NCI-H1105 treated with DMSO at 0.1 percent for 48 hours (cell line): ENCODE data around the gene CRYGC.
"Not testable (repeated sequence)": the region's sequence is repeated elsewhere in the genome, so short reads cannot be mapped to it uniquely, and the experiment has no call there.

Source experiments
- DNase-seq: peaks from one replicate; lab custom pipeline; 2025; lab: John Stamatoyannopoulos, UW

CRYGC gene

DNA sequence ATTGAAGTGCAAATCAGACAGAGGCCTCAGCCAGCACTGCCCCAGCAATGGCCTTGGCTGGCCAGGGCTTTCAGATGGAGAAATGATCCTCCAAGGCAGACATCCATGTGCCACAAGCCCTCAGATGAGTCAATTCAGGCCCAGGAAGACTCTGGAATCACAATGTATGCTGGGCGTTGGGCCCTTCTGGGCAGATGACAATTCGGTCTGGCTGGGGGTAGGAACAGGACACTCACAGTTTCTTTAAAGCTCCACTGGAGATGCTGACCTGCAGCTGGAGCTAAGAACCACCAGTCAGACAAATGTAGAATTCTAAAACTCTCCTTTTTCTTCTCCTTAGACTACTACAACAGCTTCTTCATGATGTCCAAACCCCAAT, 7.1 kb upstream of the CRYGC start:
- no peak for DNase-seq

DNA sequence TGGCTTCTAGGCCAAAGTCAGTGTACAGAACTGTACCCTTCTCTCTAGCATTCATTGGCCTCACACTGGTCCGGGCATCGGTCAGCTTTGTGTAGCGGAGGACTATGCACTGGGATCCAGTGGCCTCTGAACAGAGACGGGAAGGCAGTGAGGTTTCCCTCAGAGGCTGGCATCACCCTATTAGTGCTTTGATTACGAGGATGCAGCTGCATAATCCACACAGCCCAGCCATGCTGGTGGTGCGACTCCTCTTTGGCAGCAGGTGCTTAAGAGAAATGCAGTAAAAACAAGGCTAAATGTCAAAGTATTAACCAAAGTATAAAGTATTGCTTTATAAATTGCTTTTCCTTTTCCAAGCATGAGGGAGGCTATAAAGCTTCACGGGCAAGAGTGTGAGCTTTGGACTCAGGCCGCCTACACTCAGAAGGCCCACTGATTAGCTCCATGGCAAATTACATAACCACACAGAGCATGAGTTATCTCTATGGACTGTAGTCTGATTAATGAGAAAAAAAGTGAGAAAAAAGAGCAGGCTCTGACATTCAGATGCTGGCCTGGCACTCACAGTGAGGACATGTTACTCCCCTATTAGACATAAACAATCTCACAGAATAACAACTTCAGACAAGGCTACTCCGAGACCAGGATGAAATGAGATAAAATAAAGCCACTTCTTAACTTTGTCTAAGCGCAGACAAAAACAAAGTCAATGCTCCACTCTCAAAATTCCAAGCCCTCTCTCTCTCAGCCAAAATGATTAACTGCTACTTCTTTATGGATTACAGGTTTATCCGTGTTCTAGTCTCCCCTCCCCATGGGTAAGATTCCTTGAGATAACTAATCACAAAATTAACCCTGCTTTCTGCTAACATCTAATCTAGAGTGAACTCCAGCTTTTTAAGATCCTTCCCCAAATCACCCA, 6.4 kb upstream of the CRYGC start:
- no peak for DNase-seq

DNA sequence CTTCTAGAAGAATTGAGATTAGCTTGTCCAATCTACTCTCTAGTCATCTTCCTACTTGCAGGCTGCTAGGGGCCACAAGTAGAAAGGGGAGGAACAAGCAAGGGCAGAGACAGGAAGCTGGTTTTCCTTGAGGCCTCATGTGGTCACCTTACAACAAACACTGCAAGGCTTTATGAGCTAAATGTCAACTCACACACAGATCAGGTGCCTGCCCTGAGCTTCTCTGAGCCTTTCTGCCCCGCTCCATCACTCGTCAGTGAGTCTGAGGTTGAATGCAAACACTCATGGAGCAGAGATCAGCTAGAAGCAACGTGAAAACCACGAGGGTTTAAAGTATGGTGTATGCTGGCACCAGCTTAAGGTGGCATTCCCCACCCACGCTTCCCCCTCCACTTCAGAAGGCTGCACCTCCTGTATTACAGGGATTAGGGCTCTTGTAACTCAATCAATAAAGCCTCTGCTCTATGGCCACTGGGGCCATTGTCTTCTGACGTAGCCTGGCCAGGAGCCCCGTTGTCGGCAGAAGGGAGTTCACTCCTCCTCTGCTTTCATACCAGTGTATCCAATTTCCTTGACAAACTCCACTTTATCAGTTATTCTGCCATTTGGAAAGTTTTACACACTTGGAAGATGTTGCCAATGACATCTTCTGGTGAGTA, 5.4 kb upstream of the CRYGC start:
- DNase-seq, result no peak

DNA sequence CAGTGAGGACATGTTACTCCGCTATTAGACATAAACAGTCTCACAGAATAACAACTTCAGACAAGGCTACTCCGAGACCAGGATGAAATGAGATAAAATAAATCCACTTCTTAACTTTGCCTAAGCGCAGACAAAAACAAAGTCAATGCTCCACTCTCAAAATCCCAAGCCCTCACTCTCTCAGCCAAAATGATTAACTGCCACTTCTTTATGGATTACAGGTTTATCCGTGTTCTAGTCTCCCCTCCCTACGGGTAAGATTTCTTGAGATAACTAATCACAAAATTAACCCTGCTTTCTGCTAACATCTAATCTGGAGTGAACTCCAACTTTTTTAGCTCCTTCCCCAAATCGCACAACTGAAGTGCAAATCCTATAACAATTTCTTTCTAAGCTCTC, 1.1 kb upstream of the CRYGC start:
- no peak for DNase-seq

DNA sequence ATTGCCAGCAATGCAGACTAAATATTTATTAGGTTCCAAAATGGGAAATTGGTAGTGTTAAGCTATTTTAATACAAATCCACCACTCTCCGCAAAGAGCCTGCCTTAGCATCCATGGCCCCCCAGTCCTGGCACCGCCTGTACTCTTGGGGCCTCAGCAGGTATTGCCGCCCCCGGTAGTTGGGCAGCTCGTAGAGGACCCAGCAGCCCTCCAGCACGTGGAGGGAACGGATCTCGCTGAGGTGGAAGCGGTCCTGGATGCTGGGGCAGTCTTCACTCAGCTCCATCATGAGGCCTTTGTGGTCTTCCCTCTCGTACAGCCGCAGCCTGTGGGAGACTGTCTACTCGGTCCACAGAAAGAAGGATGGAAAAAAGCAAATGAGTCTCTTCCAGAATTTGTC, 1.5 kb downstream of the CRYGC start:
- no peak for DNase-seq

DNA sequence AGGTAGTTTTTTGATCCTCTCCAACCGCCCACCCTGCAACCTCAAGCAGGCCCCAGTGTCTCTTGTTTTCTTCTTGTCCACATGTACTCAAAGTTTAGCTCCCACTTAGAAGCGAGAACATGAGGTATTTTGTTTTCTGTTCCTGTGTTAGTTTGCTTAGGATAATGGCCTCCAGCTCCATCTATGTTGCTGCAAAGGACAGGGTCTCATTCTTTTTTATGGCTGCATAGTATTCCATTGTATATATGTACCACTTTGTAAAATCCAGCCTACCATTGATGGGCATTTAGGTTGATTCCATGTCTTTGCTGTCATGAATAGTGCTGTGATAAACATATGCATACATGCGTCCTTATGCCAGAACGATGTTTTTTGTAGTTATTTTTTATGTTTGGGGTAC, 2.5 kb downstream of the CRYGC start:
- DNase-seq, result no peak

DNA sequence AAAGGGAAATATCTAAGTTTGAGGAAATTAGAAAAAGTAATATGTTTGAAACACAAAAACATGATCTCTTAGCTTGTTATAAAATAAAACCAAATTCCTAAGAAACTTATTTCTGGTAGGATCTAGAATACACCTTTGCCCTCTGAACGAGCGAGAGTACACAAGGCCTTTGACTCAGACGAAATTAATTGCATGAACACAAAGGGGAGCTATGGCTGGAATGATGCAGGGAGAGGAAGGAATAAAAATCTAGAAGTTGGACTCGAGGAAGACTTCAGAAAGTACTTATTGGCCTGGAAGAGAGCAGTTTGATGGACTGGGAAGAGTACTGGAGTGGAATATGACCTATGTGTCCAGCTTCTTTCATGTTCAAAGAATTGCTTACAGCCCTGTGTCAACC, 4.4 kb downstream of the CRYGC start:
- DNase-seq, result no peak

DNA sequence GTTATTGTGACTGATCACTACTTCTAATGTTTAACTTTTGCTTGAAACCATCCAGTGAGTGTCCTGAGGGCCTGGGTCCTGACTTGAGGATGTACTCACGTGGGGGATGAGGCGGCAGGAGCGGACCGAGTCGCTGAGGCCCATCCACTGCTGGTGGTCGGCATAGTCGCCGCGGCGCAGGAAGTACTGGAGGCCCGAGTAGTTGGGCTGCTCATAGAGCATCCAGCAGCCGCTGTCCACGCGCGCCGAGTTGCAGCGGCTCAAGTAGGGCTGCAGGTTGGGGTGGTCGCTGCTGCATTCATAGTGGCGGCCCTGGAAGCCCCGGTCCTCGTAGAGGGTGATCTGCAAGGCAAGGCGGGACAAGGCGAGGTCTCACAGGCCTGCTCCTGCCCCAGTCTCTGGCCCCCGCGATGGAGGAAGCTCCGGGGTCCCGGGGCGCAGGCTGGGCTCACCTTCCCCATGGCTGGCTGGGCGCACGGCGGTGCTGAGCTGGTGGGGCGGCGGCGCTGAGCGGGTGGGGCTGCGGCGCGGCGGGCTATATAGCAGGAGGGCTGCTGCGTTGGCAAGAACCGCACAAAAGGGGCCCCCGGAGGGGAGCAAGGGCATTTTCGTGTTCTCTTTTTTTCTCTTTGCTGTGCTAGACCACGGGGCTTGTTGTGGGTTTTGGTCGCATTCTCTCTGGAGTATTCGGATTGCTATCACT, 5.5 kb downstream of the CRYGC start, which contains the start of gene CRYGD:
Gene CRYGD (minus strand): TSS at position 512 of the 703 bp plus-strand sequence. CDS start 51 bp downstream, at position 461.
- not testable (repeated sequence) for DNase-seq

DNA sequence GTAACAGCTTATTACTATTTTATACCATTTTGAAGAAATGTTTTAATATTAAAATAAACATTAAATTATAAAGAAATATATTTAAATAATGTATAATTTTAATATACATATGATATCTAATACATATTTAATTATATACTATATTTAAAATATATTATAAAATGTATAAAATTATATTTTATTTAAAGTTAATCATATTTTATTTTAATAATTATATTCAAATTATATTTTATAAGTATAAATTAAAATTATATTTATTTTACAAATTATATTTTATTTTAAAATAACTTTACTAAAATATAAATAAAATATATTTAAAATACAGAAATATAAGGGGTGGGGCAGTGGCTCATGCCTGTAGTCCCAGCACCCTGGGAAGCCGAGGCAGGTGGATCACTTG, 7.4 kb downstream of the CRYGC start:
- no peak for DNase-seq

DNA sequence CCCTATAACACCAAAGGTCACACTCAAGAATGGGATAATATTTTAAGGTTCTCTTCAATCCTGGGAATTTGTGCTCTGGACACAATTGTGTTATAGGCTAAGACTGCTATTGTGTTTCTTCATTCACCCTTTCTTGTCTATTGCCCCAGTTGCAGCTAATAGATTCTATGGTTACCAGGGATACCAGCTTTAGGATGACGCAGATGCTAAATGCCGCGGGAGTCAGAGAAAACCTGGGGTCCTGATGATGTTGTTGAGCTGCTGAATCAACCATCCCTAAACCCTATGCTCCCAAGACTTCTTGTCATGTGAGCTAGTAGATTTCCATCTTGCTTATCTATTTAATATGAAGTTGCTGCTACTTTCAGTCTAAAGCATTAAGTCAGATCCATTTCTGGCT, 10.7 kb downstream of the CRYGC start:
- no peak for DNase-seq

DNA sequence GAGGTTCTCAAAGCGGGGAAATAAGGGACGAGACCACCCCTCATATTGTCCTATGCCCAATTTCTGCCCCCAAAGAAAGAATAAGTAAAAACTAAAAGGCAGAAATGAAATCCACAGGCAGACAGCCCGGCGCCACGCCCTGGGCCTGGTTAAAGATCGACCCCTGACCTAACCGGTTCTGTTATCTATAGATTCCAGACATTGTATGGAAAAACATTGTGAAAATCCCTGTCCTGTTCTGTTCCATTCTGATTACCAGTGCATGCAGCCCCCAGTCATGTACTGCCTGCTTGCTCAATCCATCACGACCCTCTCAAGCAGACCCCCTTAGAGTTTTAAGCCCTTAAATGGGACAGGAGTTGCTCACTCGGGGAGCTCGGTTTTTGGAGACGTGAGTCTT, 12.2 kb downstream of the CRYGC start:
- not testable (repeated sequence) for DNase-seq

DNA sequence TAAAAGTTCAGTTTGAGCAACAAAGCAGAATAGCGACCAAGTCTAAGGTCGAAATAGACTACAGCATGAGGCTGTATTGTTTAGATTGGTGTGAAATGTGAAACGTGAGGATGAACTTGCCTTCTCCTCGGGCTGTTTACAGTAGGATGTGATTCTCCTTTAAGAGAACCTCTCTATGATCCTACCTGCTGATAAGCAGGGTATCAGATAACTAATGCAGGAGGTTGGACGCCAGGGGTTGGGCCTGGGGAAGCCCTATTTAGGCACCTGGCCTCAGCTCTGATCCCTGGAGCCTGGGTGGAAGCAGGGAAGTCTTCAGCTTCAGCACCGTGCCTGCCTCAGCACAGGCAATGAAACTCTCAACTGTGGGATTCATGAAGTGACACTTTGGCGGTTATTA, 16.7 kb downstream of the CRYGC start:
- peak; percentile 34 for DNase-seq

DNA sequence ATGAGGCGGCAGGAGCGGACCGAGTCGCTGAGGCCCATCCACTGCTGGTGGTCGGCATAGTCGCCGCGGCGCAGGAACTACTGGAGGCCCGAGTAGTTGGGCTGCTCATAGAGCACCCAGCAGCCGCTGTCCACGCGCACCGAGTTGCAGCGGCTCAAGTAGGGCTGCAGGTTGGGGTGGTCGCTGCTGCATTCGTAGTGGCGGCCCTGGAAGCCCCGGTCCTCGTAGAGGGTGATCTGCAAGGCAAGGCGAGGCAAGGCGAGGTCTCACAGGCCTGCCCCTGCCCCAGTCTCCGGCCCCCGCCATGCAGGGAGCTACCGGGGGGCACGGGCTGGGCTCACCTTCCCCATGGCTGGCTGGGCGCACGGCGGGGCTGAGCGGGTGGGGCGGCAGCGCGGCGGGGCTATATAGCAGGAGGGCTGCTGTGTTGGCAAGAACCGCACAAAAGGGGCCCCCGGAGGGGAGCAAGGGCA, 17.3 kb downstream of the CRYGC start:
- not testable (repeated sequence) for DNase-seq

DNA sequence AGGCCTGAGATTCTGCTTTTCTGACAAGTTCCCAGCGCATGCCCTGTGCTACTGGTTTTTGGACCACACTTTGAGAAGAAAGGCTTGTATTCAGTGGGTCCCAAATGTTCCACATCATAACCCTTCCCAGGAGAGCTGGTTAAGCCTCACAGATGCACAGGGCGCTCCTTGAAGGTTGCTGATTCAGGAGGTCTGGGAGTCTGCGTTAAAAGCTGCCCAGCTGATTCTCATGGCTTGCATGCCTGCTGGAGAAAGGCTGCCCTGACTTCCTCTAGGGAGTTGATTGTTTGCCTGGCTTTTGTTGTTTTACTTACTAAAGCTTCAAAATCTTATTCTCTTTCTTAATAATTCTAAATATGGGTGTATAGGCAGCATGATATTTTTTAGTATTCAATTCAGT, 26.0 kb downstream of the CRYGC start:
- DNase-seq, result no peak

DNA sequence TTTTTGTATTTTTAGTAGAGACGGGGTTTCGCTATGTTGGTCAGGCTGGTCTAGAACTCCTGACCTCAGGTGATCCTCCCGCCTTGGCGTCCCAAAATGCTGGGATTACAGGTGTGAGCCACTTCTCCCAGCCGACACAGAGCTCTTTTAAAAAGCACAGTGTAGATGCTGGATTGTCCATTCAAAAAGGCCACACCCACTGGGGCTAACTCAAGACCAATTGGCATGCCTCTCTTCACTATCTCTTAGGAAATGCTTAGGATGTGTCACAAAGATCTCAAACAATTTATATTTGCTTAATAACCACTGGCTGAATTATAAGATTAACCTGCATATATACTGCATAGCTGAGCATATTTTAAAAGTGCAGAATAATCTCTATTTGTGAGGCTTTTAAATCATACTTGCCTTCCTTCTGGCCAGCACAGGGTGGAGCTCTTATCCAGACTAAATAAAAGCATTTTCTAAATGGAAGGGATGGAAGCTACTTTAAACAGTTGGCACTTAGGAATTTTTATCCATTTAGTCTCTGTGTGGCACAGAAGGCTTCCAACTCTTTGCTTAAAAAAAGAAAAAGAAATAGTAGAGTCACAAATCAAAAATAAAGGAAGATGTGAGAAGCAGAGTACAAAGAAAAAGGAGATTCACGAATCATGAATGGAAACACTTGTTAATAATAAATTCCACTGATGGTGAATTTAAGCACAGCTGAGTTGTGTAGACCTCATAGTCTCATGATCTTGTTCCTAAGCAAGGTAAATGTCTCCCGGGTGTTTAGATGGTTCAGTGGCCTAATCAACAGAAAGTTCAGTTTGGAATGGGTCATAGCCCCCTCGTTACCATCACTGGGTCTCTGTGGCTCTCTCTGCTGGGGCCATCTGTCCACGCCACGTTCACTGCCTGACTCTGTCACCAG, 27.7 kb downstream of the CRYGC start:
- DNase-seq, result peak; percentile 65

DNA sequence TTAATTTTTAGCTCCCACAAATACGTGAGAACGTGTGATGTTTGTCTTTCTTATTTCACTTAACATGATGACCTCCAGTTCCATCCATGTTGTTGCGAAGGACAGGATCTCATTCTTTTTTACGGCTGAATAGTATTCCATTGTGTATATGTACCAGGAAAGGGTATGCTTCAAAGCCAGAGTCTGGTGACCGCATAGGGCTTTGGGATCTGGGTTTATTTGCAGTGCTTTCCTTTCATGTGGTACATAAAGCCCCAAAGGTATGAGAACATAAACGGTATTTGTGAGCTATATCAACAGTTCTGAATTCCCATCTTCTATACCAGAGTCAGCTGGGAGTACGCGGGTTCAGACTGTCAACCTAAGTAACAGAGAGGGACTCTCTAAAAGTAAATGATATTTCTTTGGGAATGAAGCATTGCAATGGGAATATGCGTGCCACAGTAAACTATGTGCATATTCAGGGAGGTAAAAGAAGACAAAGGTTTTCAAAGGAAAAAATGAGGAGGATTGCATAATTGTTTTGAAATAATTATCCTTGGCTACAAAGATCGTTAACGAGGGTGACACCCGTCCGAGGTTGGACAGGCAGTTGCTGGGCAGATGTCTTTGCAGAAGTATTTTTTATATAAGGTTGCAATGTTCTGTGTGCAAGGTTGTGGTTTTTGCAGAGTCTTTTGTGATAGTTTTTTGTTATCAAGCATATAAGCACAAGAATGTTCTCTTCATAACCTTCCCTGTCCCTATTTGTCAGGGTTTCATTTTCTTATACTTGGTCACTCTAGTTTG, 29.8 kb downstream of the CRYGC start:
- no peak for DNase-seq

DNA sequence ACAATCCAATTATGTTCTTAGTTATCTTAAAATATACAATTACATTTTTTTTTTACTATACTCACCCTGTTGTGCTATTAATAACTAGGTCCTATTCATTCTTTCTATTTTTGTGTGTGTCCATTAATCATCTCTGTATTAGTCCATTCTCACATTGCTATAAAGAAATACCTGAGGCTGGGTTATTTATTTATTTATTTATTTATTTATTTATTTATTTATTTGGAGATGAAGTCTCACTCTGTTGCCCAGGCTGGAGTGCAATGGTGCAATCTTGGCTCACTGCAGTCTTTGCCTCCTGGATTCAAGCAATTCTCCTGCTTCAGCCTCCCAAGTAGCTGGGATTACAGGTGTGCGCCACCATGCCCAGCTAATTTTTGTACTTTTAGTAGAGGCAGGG, 30.9 kb downstream of the CRYGC start:
- DNase-seq, result not testable (repeated sequence)

DNA sequence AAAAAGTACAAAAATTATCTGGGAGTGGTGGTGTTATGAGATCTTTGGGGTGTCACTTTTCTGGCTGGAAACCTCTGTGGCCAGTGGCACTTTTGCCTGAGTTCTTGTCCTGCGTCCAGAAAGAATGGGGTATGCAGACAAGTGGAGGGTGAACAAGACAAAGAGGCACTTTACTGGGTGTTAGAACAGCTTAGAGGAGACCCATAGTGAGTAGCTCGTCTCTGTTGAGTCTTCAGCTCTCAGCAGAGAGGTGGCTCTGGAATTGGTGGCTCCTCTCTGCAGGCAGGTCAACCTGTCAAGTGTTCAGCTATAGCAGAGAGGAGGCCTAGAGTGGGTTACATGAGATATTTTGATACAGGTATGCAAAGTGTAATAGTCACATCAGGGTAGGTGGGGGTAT, 31.4 kb downstream of the CRYGC start:
- no peak for DNase-seq

DNA sequence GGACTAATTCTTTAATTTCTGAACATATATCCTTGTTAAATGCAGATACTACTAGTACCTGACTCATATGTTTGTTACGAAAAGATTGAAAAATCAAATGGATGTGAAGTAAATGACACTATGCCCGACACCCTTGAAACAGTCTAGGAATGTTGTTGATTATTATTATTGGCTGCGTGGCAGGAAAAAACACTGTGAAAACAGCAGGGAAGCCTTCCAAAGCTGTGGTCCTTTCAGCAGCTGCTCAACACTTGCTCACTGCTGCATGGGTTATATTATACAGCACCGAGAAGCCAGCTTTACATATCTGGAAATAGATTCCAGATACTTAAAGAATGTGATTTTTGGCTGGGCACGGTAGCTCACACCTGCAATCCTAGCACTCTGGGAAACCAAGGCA, 31.8 kb downstream of the CRYGC start:
- DNase-seq, result no peak

DNA sequence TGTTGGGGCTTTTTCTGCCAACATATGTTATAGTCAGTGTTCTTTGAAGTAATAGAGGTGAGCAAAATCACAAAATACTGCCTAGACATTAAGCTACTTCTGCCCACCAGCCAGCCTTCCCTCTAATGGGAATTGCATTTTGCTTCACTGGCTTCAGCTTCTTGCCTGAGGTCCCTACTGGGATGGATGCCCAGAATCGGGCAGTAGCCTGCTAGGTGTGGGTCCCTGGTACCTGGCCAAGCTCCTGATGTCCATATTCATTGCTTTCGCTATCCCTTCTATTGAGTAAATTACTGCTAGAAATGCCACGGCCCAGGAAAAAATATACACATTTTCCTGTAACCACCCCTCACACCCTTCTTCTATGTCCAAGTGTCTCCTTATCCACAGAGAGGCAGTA, 32.3 kb downstream of the CRYGC start:
- DNase-seq, result no peak

DNA sequence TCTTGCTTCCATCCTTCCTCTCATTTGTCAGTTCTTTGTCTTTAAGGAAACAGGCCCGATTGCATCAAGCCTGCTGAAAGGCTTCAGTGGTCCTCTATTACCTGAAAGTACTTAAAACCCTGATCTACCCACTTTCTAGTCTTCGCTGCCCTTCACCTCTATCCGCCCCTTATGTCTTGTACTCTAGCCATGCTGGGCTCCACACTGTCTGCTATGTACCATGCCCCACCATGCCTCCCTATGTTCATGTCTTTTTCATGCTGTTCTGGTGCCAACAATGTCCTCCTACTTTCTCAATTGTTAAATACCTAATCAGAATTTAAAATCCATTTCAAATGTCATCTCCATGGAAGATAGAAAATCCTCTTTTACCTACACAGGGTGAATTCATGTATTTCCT, 33.5 kb downstream of the CRYGC start:
- DNase-seq, result no peak
